Measurements from ENCODE around the gene DCUN1D4. TPM values are rescaled to one million over a fixed set of nuclear protein-coding genes. Genes with fewer than 3 reads are reported as not detected.

DCUN1D4 gene
- total and polyA plus RNA-seq, 2 experiments from 2014 or later = 18.0 to 28.2 TPM

DNA sequence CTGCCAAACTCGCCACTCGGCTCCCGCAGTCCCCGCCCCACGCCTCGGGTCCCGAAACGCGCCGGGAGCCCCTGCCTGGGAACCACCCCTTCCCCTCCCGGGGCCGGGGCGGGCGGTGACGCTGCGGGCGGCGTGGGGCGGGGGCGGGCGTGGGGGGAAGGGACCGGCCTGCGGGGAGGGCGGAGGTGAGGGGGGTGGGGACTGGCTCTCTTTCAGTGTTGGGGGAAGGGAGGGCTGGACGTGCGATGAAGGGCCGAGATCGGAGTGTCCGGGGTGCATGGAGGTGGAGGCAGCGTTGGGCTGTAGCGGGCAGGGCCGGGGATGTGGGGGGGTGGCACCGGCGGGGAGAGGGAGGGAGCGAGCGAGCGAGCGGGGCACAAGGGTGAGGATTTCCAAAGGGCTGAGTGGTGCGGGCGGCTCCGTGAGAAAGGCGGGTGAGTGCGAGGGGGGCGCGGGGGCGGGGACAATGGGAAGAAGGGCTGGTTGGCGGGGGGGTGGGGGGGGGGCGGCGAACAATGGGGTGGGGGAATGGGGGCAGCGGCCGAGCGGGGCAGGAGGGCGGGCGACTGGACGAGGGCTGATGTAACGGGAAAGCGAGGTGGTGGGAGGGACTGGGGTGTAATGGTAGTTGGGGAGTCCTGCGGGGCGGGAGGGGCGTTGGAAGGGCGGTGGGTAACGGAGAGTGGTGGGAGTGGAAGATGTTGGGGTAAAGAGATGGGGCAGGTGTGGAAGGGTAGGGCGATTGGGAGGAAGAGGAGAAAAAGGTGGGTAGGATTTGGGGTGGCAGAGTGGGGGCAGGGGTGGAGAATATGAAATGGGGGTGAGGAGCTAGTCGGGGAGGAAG lies 578 bp downstream of the DCUN1D4 start:
- no peaks in the 10 kb centered on the region for H3K9me3 ChIP-seq (ENCODE audit: low read depth)
- no peaks in the 10 kb centered on the region for H3K36me3 ChIP-seq
- peak overlapping the region; percentile 68 for H3K27ac ChIP-seq
- TF ChIP-seq, protein P1, sequence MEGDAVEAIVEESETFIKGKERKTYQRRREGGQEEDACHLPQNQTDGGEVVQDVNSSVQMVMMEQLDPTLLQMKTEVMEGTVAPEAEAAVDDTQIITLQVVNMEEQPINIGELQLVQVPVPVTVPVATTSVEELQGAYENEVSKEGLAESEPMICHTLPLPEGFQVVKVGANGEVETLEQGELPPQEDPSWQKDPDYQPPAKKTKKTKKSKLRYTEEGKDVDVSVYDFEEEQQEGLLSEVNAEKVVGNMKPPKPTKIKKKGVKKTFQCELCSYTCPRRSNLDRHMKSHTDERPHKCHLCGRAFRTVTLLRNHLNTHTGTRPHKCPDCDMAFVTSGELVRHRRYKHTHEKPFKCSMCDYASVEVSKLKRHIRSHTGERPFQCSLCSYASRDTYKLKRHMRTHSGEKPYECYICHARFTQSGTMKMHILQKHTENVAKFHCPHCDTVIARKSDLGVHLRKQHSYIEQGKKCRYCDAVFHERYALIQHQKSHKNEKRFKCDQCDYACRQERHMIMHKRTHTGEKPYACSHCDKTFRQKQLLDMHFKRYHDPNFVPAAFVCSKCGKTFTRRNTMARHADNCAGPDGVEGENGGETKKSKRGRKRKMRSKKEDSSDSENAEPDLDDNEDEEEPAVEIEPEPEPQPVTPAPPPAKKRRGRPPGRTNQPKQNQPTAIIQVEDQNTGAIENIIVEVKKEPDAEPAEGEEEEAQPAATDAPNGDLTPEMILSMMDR (IDR thresholded peaks at IDR 0.05; ENCODE audit: low read depth, low read length) = no peak
- H3K4me3 ChIP-seq = peak overlapping the region; percentile 79
- peak; percentile 75 to 76 for DNase-seq (ENCODE audit: low read depth in 1 of 2, low spot score in 1 of 2)
- no peaks in the 10 kb centered on the region for H3K27me3 ChIP-seq
- H3K4me1 ChIP-seq (ENCODE audit: low read depth) = peaks cover 7% of the 10 kb centered on the region

DNA sequence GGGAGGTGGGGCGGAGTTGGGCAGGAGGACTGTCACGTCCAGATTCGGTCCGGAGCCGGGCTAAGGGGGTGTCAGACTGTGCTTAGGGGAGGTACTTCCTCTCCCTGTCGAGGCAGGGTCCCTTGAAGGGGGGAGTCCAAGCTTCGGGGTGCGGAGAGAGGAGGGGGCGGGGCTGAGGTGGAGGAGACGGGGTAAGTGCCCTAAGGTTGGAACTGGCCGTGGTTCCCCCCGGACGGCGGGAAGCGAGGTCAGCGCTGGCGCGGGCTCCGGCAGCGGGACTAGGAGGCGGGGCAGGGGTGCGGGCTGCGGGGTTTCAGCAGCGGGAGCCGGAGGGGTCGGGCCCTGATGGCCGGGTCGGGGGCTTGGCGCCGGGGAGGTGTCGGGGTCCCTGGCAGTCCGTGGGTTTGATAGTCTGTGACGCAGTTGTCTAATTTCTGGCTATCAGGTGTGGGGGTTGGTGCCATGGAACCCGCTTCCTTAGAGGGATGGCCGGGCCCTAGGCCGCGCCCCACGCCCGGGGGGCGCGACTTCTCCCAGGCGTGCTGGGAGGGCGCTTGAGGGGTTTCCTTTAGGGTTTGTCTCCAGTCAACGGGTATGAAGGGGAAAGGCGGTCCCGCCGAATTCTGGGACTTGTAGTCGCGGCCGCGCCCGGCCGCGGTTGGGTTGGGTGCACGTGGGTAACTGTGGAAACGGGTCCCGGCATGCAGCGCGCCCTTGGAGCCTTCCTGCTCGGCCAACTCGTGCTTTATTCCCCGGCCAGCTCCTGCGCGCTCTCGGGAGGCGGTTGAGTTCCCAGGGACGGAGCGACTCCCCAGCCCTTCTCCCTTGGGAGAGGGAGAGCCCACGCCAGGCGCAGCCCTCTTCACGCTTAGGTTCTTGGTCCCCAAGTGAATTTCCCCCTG lies 1.5 kb downstream of the DCUN1D4 start:
- DNase-seq (ENCODE audit: low read depth in 1 of 2, low spot score in 1 of 2) = peak; percentile 97
- Histone ChIP-seq H3K4me3 (peak overlapping the region; percentile 79), H3K4me1 (ENCODE audit: low read depth) (peaks cover 7% of the 10 kb centered on the region), H3K27me3 (no peaks in the 10 kb centered on the region), H3K9me3 (ENCODE audit: low read depth) (no peaks in the 10 kb centered on the region), H3K36me3 (no peaks in the 10 kb centered on the region), H3K27ac (peak overlapping the region; percentile 85)
- TF ChIP-seq, protein P1 (IDR thresholded peaks at IDR 0.05; ENCODE audit: low read depth, low read length) = no peak

DNA sequence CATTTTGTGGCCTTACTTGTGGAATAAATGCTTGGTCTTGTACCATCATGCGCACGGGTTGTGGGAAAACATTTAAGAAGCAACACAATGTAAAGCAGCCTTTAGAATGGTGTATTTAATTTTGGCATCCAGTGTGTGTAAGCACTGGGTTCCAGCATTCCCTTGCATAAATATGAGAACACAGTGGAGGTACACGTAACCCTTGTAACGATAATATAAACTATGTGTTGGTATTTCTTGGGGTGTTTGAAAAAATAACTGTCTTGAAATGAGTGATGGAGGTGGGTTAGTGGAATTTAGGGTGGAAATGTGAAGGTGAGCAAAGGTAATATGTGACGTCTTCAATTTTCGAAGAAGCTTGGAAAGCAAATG lies 2.1 kb downstream of the DCUN1D4 start:
- no peak for DNase-seq (ENCODE audit: low read depth in 1 of 2, low spot score in 1 of 2)
- H3K9me3 ChIP-seq (ENCODE audit: low read depth) = no peaks in the 10 kb centered on the region
- H3K27ac ChIP-seq = peak overlapping the region; percentile 85
- H3K36me3 ChIP-seq = no peaks in the 10 kb centered on the region
- peak overlapping the region; percentile 79 for H3K4me3 ChIP-seq
- TF ChIP-seq, protein P1 (IDR thresholded peaks at IDR 0.05; ENCODE audit: low read depth, low read length) = no peak
- peaks cover 7% of the 10 kb centered on the region for H3K4me1 ChIP-seq (ENCODE audit: low read depth)
- no peaks in the 10 kb centered on the region for H3K27me3 ChIP-seq

DNA sequence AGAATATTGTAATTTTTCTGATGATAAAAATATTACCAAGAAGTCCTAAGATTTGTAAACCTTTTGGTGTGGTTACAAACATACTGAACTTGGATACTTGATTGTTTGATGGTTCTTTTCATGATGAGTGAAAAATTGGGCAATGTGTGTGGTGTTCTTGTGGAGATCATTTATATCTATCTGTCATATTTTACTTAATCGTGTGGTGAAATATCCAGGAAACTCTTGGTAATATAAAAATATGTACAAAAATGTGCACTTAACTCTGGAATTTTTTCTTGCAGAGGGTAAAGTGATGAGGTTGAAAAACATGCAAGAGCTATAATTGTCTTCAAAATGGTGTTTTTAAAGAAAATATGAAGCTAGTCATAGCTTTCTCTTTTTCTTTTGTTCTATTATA lies 2.8 kb downstream of the DCUN1D4 start:
- no peak overlapping the region for H3K27ac ChIP-seq
- no peaks in the 10 kb centered on the region for H3K27me3 ChIP-seq
- H3K9me3 ChIP-seq (ENCODE audit: low read depth) = no peaks in the 10 kb centered on the region
- H3K4me3 ChIP-seq = no peak overlapping the region
- H3K36me3 ChIP-seq = no peaks in the 10 kb centered on the region
- TF ChIP-seq, protein P1 (IDR thresholded peaks at IDR 0.05; ENCODE audit: low read depth, low read length) = no peak
- H3K4me1 ChIP-seq (ENCODE audit: low read depth) = peaks cover 7% of the 10 kb centered on the region
- peak in 1 of 2 donors; percentile 18 for DNase-seq (ENCODE audit: low read depth in 1 of 2, low spot score in 1 of 2)

DNA sequence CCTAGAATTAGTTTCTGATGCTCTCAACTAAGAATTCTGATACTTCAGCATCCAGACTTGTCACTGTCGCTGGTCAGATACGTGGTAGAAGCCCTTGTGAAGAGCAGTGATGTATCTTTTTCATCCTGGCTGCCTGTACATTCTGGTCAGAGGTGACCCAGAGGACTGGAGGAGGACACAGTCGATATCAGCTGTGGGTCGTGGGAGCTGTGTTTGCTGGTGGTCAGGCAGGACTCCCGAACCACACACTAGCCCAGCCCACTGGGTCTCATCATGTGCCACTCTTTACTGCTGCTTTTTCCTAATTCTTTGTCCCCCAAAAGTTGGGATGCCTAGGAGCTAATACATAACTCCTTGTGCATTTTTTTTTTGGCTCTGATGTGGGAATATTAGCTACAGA lies 6.5 kb downstream of the DCUN1D4 start:
- Histone ChIP-seq H3K36me3 (no peaks in the 10 kb centered on the region), H3K4me1 (ENCODE audit: low read depth) (peaks cover 10% of the 10 kb centered on the region), H3K27ac (no peak overlapping the region), H3K27me3 (no peaks in the 10 kb centered on the region), H3K9me3 (ENCODE audit: low read depth) (no peaks in the 10 kb centered on the region), H3K4me3 (no peak overlapping the region)
- no peak for DNase-seq (ENCODE audit: low read depth in 1 of 2, low spot score in 1 of 2)
- TF ChIP-seq, protein P1 (IDR thresholded peaks at IDR 0.05; ENCODE audit: low read depth, low read length) = no peak
